Spleen (tissue), 11 donors: ENCODE measurements around the gene CYP8B1. TPM values are rescaled to one million over a fixed set of nuclear protein-coding genes. Genes with fewer than 3 reads are reported as not detected.

Experiments used
- DNase-seq: peaks from one replicate; pipeline ENCODE4 v3.0.0-alpha.2; 2020
- H3K27ac ChIP-seq, 8 donors: fragments of 200-600 bp; sonication (generic) in 7 of 8; 1 replicate in 4 of 8; 2 replicates in 4 of 8; pipeline versions ENCODE4 v1.5.0 to v1.8.0; 2016 to 2021; ENCODE audit warnings: inconsistent platforms in 4 of 8, mild to moderate bottlenecking in 4 of 8, moderate library complexity in 1 of 8
- H3K27me3 ChIP-seq, 7 donors: fragments of 200-600 bp; sonication (generic) in 6 of 7; replicated peaks in 1 of 7; 1 replicate in 4 of 7; 2 replicates in 3 of 7; pipeline versions ENCODE4 v1.5.0 to v1.8.0; 2016 to 2021; ENCODE audit warnings: inconsistent platforms in 3 of 7, mild to moderate bottlenecking in 1 of 7
- H3K36me3 ChIP-seq, 6 donors: fragments of 200-600 bp; sonication (generic) in 5 of 6; 1 replicate in 4 of 6; 2 replicates in 2 of 6; pipeline versions ENCODE4 v1.5.0 to v1.8.0; 2016 to 2021; ENCODE audit warnings: inconsistent platforms in 2 of 6
- H3K4me1 ChIP-seq, 6 donors: fragments of 200-600 bp; sonication (generic) in 5 of 6; 1 replicate in 3 of 6; 2 replicates in 3 of 6; pipeline versions ENCODE4 v1.5.0 to v1.8.0; 2016 to 2021; ENCODE audit warnings: inconsistent platforms in 3 of 6
- H3K4me3 ChIP-seq, 8 donors: fragments of 200-600 bp; sonication (generic) in 7 of 8; 1 replicate in 4 of 8; 2 replicates in 4 of 8; pipeline versions ENCODE4 v1.5.0 to v1.8.0; 2016 to 2021; ENCODE audit warnings: inconsistent platforms in 4 of 8, mild to moderate bottlenecking in 4 of 8, moderate library complexity in 2 of 8
- H3K9me3 ChIP-seq, 8 donors: fragments of 200-600 bp; sonication (generic) in 7 of 8; 1 replicate in 4 of 8; 2 replicates in 4 of 8; pipeline versions ENCODE4 v1.5.0 to v1.8.0; 2016 to 2021; ENCODE audit warnings: inconsistent platforms in 4 of 8
- POLR2A ChIP-seq, 3 donors: fragments of 450-650 bp; IDR thresholded peaks; one replicate each; pipeline ENCODE4 v1.5.1; 2017; ENCODE audit warnings: antibody characterized with exemption in 3 of 3, mild to moderate bottlenecking in 1 of 3
- POLR2AphosphoS5 ChIP-seq, 3 donors: sonication (generic); formaldehyde crosslinking; IDR thresholded peaks; one replicate each; pipeline ENCODE4 v1.5.1; 2017; ENCODE audit warnings: antibody characterized with exemption in 3 of 3
- whole genome bisulfite sequencing, 5 donors: extraction: QIAGEN DNeasy Blood & Tissue Kit in 3 of 5; methylation state at CpG; one replicate each; pipeline versions ENCODE4 v1.1.5 to v1.1.7; 2013 to 2018; 5-methylcytosine and 5-hydroxymethylcytosine counted together
- intact Hi-C: fragments of 100-400 bp; cut with DNase I; formaldehyde crosslinking; loops from one replicate; pipeline ENCODE4 v1.15.0; 2023; ENCODE audit warnings: low total_unique reads
- polyA plus RNA-seq, 3 donors: library from polyadenylated mRNA; stranded (reverse); fragments of 200-250 nt; gene quantifications; one replicate each; pipeline ENCODE4 v1.2.1, GENCODE V29; 2013
- total RNA-seq, 7 donors: library from RNA; depleted of rRNA in 3 of 7; stranded (reverse); fragments of >200 nt in 3 of 7; fragmentation: NEBNext Ultra II Directional in 4 of 7; extraction: Animal tissue kit (Norgen Biotek cat#: 25700) in 4 of 7; gene quantifications; one replicate each; pipeline versions ENCODE4 v1.1.0 to v1.2.1, GENCODE V29; 2016 to 2021
- TF ChIP-seq, protein P1 (sequence below), 11 experiments: fragments of 200-600 bp in 7 of 11; fragments of 450-650 bp in 4 of 11; sonication (generic) in 4 of 11; IDR thresholded peaks in 8 of 11; conservative IDR thresholded peaks in 3 of 11; 1 replicate in 7 of 11; 2 replicates in 4 of 11; pipeline versions ENCODE4 v1.4.0 to v1.8.0; 2016 to 2021; ENCODE audit warnings: antibody characterized with exemption in 11 of 11, inconsistent platforms in 4 of 11, mild to moderate bottlenecking in 1 of 11
- donor health status: healthy with polysubstance abuse.
- donor health status: DM: no; HTN: no; CAD: no; lungs with moderate emphysema.
- donor health status: DM: no; HTN: no; CAD: no.
- donor health status: Bipolar disorder and iron deficiency.
- donor health status: healthy.
- donor health status: DM: no; HTN: no; CAD: no.
- donor health status: DM: yes; HTN: yes; CAD: no.

The CYP8B1 gene
- total and polyA plus RNA-seq, 10 donors = 0.02 TPM; not detected in 9

DNA sequence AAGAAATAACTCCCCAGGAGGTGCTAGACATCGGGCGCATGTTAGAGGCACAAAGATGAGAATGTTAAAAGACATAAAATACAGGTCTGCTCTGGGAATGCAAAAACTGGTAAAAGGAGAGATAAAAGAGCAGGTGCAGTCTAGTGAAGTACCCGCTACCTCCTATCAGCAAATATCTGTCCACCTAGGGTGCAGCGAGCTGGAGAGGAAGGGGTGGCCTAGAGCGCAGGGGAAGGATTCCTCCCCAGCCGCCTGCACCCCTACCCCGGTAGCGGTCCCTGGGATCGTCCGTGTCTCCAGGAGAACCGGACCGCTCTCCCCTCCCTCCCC is 30.0 kb upstream of the CYP8B1 start:
- Histone ChIP-seq H3K27ac (peak overlapping the region in 4 of 8 donors; percentile 46 to 72 (median 52)), H3K27me3 (peaks cover 0 to 47% (median 11%) of the 10 kb centered on the region in 7 donors)
- WGBS, 5 donors = 15 to 22% (median 19%) methylated on average over 12 of the region's 12 CpGs

DNA sequence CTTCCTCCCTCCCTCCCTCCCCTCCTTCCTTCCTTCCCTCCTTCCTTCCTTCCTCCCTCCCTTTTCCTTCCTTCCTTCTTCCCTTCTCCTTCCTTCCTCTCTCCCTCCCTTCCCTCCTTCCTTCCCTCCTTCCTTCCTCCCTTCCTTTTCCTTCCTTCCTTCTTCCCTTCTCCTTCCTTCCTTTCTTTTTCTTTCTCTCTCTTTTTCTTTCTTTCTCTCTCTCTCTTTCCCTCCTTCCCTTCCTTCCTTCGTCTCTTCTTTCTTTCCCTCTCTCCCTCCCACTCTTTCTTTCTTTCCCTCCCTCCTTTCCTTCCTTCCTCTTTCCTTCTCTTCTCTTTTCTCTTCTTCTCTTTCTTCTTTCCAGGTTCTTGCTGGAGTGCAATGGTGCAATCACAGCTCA is 28.4 kb upstream of the CYP8B1 start:
- Histone ChIP-seq H3K9me3 (peaks cover 0 to 14% (median 0%) of the 10 kb centered on the region in 8 donors), H3K36me3 (no peaks in the 10 kb centered on the region), H3K4me3 (no peak overlapping the region), H3K27me3 (peaks cover 0 to 47% (median 11%) of the 10 kb centered on the region in 7 donors), H3K4me1 (peaks cover 0 to 21% (median 12%) of the 10 kb centered on the region in 6 donors), H3K27ac (no peak overlapping the region)
- intact Hi-C loops = no loop called here
- WGBS, 5 donors = 67 to 90% (median 75%) methylated on average over 1 of the region's 1 CpG
- TF ChIP-seq POLR2A (IDR thresholded peaks at IDR 0.05) = no peak
- TF ChIP-seq POLR2AphosphoS5 (IDR thresholded peaks at IDR 0.05) = no peak
- TF ChIP-seq, protein P1, sequence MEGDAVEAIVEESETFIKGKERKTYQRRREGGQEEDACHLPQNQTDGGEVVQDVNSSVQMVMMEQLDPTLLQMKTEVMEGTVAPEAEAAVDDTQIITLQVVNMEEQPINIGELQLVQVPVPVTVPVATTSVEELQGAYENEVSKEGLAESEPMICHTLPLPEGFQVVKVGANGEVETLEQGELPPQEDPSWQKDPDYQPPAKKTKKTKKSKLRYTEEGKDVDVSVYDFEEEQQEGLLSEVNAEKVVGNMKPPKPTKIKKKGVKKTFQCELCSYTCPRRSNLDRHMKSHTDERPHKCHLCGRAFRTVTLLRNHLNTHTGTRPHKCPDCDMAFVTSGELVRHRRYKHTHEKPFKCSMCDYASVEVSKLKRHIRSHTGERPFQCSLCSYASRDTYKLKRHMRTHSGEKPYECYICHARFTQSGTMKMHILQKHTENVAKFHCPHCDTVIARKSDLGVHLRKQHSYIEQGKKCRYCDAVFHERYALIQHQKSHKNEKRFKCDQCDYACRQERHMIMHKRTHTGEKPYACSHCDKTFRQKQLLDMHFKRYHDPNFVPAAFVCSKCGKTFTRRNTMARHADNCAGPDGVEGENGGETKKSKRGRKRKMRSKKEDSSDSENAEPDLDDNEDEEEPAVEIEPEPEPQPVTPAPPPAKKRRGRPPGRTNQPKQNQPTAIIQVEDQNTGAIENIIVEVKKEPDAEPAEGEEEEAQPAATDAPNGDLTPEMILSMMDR (IDR thresholded peaks at IDR 0.05 in 8 of 11, conservative IDR thresholded peaks at IDR 0.05 in 3 of 11) = no peak
- no peak for DNase-seq

More for the DNA sequence above, 30.0 kb upstream of the CYP8B1 start:
- intact Hi-C loops = no loop called here
- Histone ChIP-seq H3K9me3 (peaks cover 0 to 27% (median 2%) of the 10 kb centered on the region in 8 donors), H3K4me3 (peak overlapping the region; percentile 33 to 73 (median 44)), H3K36me3 (peaks cover 0 to 14% (median 0%) of the 10 kb centered on the region in 6 donors), H3K4me1 (peaks cover 0 to 21% (median 12%) of the 10 kb centered on the region in 6 donors)
- TF ChIP-seq POLR2A (IDR thresholded peaks at IDR 0.05) = no peak
- TF ChIP-seq, protein P1 (IDR thresholded peaks at IDR 0.05 in 8 of 11, conservative IDR thresholded peaks at IDR 0.05 in 3 of 11) = no peak
- TF ChIP-seq POLR2AphosphoS5 (IDR thresholded peaks at IDR 0.05) = no peak
- DNase-seq = no peak

DNA sequence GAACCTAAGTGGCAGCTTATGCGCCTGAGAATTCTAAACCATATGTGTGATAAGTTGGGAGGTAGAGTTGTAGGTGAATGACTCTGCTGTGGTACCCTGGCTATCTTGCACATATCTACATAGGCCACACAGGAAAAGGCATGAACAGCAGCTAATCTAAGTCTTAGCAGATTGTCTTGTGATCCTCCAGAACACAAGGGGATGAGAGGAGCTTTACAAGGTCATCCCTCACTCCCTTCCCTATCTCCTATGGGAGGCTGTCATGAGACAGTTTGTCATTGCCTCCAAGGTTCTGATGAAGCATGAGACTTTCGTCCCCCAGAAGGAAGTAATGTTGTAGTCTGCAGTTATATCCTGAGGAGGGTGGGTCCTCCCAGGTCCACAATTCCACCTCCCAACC is 26.6 kb upstream of the CYP8B1 start:
- intact Hi-C loops = no loop called here
- WGBS, 5 donors = 56 to 89% (median 86%) methylated on average over 2 of the region's 2 CpGs
- H3K4me3 ChIP-seq = no peak overlapping the region
- peaks cover 0 to 14% (median 0%) of the 10 kb centered on the region in 8 donors for H3K9me3 ChIP-seq
- peaks cover 0 to 18% (median 12%) of the 10 kb centered on the region in 6 donors for H3K4me1 ChIP-seq
- H3K27ac ChIP-seq = no peak overlapping the region
- DNase-seq = no peak
- H3K36me3 ChIP-seq = no peaks in the 10 kb centered on the region
- H3K27me3 ChIP-seq = peaks cover 0 to 42% (median 11%) of the 10 kb centered on the region in 7 donors
- no peak for TF ChIP-seq POLR2AphosphoS5 (IDR thresholded peaks at IDR 0.05)
- TF ChIP-seq, protein P1 (IDR thresholded peaks at IDR 0.05 in 8 of 11, conservative IDR thresholded peaks at IDR 0.05 in 3 of 11) = no peak
- no peak for TF ChIP-seq POLR2A (IDR thresholded peaks at IDR 0.05)

DNA sequence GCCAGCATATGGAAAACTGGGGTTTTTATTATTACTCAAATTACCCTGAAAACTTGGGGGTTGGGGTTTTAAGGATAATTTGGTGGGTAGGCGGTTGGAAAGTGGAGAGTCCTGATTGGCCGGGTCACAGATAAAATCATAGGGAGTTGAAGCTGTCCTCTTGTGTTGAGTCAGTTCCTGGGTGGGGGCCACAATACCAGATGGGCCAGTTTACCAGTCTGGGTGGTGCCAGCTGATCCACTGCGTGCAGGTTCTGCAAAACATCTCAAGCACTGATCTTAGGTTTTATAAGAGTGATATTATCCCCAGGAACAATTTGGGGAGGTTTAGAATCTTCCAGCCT is 25.4 kb upstream of the CYP8B1 start:
- peaks cover 0 to 30% (median 5%) of the 10 kb centered on the region in 7 donors for H3K27me3 ChIP-seq
- H3K9me3 ChIP-seq = peaks cover 0 to 14% (median 0%) of the 10 kb centered on the region in 8 donors
- TF ChIP-seq, protein P1 (IDR thresholded peaks at IDR 0.05 in 8 of 11, conservative IDR thresholded peaks at IDR 0.05 in 3 of 11) = no peak
- TF ChIP-seq POLR2AphosphoS5 (IDR thresholded peaks at IDR 0.05) (no peak), POLR2A (IDR thresholded peaks at IDR 0.05) (no peak)
- no peak overlapping the region for H3K4me3 ChIP-seq
- H3K4me1 ChIP-seq = peaks cover 0 to 7% (median 4%) of the 10 kb centered on the region in 6 donors
- 75 to 88% (median 81%) methylated on average over 3 of the region's 3 CpGs for WGBS, 5 donors
- H3K36me3 ChIP-seq = no peaks in the 10 kb centered on the region
- DNase-seq = no peak
- intact Hi-C loops = no loop called here
- no peak overlapping the region for H3K27ac ChIP-seq
